ENCODE measurements around the gene RMDN2. TPM values are rescaled to one million over a fixed set of nuclear protein-coding genes. Genes with fewer than 3 reads are reported as not detected.

Gene RMDN2
- total and polyA plus RNA-seq, 9 of the 15 experiments (the other 6 are each of a cell fraction or from before 2014, with no cell fraction given): 1.5 to 4.3 (median 2.3) TPM

DNA sequence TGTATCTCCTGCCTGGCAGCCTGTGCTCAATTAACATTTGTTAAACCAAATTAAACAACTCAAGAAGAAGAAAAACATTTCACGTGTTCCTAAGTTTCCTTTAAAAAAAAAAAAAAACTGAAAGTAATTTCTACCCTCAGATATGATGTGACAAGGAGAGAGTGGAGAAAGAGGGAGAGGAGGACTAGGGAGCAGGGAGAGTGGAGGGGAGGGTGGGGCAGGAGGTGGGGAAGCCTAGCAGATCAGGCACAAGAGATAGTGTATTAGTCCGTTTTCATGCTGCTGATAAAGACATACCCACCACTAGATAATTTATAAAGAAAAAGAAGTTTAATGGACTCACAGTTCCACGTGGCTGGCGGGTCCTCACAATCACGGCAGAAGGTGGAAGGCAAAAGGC, 104.4 kb downstream of the RMDN2 start:
- BruUV-seq (replicated peaks): no TSS peak
- Histone ChIP-seq H3K9me3 (replicated peaks; ENCODE audit: control insufficient read depth, insufficient read depth, low read depth, low read length) (no peaks in the 10 kb centered on the region), H2AFZ (ENCODE audit: low read depth, low read length) (no peak overlapping the region), H3K27ac (ENCODE audit: extremely low read depth, low read depth, low read length) (no peak overlapping the region), H3K27me3 (ENCODE audit: control insufficient read depth in 2 of 2, insufficient read depth in 2 of 2, low read length in 2 of 2) (no peaks in the 10 kb centered on the region; a peak in 1 of 5 replicates), H3K4me1 (replicated peaks in 1 of 2; ENCODE audit: control insufficient read depth in 2 of 2, insufficient read depth in 2 of 2, low read length in 2 of 2) (no peaks in the 10 kb centered on the region), H3K9me1 (ENCODE audit: control insufficient read depth, insufficient read depth, low read length) (no peaks in the 10 kb centered on the region), H3K4me3 (no peak overlapping the region), H3K79me2 (ENCODE audit: control insufficient read depth, insufficient read depth, low read length) (no peaks in the 10 kb centered on the region), H3K9ac (ENCODE audit: insufficient read depth in 1 of 2, low read depth in 2 of 2, low read length in 2 of 2) (no peak overlapping the region), H3K36me3 (ENCODE audit: control insufficient read depth, insufficient read depth, low read length) (no peaks in the 10 kb centered on the region), H3K4me2 (ENCODE audit: insufficient read depth, low read length) (no peak overlapping the region), H4K20me1 (replicated peaks; ENCODE audit: control insufficient read depth, insufficient read depth, low read length) (no peaks in the 10 kb centered on the region)
- in situ Hi-C loops (cut with MboI) (no loop called here), intact Hi-C loops (cut with micrococcal nuclease) (no loop called here)
- 9% methylated on average over 4 of the region's 5 CpGs for WGBS (ENCODE audit: insufficient coverage, low coverage, missing lambda C conversion rate)
- TF ChIP-seq ZNF263 (CRISPR knock-in tag; IDR thresholded peaks at IDR 0.05; ENCODE audit: borderline replicate concordance) (peak; percentile 69; the same call in 1 of the 2 replicates), ZNF436 (CRISPR knock-in tag; IDR thresholded peaks at IDR 0.05) (no peak), SP2 (IDR thresholded peaks at IDR 0.05; ENCODE audit: extremely low read depth, low read depth, low read length, poor library complexity, severe bottlenecking) (no peak), ZNF766 (CRISPR knock-in tag; conservative IDR thresholded peaks at IDR 0.05) (no peak)
- TF ChIP-seq, protein P1, sequence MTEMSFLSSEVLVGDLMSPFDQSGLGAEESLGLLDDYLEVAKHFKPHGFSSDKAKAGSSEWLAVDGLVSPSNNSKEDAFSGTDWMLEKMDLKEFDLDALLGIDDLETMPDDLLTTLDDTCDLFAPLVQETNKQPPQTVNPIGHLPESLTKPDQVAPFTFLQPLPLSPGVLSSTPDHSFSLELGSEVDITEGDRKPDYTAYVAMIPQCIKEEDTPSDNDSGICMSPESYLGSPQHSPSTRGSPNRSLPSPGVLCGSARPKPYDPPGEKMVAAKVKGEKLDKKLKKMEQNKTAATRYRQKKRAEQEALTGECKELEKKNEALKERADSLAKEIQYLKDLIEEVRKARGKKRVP (CRISPR knock-in tag; IDR thresholded peaks at IDR 0.05): no peak
- ChIA-PET CTCF (ENCODE audit: low intra/inter-chr PET ratio) (no interaction called here), POLR2A (no interaction called here)
- DNase-seq (ENCODE audit: extremely low read depth in 1 of 4, low spot score in 3 of 4): no peak
- FAIRE-seq: no peak
- ATAC-seq: no peak

All from K562 (cell line).